Endothelial cell of umbilical vein (primary cell): ENCODE results near the gene NCS1.

Experiments
- EZH2 ChIP-seq: IDR thresholded peaks from 2 replicates; pipeline ENCODE4 v1.6.1; 2012; ENCODE audit warnings: borderline replicate concordance, low read depth, mild to moderate bottlenecking, moderate library complexity, low read length, inconsistent platforms; ENCODE audit not compliant: severe bottlenecking
- JUN ChIP-seq: IDR thresholded peaks from 2 replicates; pipeline ENCODE4 v1.6.1; 2011; ENCODE audit warnings: borderline replicate concordance, low read depth; ENCODE audit not compliant: insufficient read length, insufficient read depth
- MAX ChIP-seq: IDR thresholded peaks from 2 replicates; pipeline ENCODE4 v1.6.1; 2011; ENCODE audit not compliant: insufficient read depth, insufficient read length
- MYC ChIP-seq: IDR thresholded peaks from one replicate; pipeline ENCODE4 v1.6.1; 2011; ENCODE audit warnings: mild to moderate bottlenecking, low read depth, low read length
- POLR2A ChIP-seq: IDR thresholded peaks from 2 replicates; pipeline ENCODE4 v1.6.1; 2012; ENCODE audit warnings: low read depth, mild to moderate bottlenecking, control low read depth, low read length
- POLR2AphosphoS5 ChIP-seq: IDR thresholded peaks from 2 replicates; pipeline ENCODE4 v1.6.1; 2012; ENCODE audit warnings: low read depth, mild to moderate bottlenecking, control low read depth, low read length, moderate library complexity; ENCODE audit not compliant: insufficient read depth
- TF ChIP-seq, protein P1 (sequence below), 2 donors: IDR thresholded peaks; 1 replicate in 1 of 2; 2 replicates in 1 of 2; pipeline ENCODE4 v1.5.1; 2011; ENCODE audit warnings: low read length in 2 of 2, mild to moderate bottlenecking in 2 of 2, moderate library complexity in 2 of 2, control low read depth in 1 of 2, inconsistent platforms in 1 of 2, low read depth in 1 of 2; ENCODE audit not compliant: insufficient read depth in 1 of 2; ENCODE audit errors: extremely low read depth in 1 of 2

DNA sequence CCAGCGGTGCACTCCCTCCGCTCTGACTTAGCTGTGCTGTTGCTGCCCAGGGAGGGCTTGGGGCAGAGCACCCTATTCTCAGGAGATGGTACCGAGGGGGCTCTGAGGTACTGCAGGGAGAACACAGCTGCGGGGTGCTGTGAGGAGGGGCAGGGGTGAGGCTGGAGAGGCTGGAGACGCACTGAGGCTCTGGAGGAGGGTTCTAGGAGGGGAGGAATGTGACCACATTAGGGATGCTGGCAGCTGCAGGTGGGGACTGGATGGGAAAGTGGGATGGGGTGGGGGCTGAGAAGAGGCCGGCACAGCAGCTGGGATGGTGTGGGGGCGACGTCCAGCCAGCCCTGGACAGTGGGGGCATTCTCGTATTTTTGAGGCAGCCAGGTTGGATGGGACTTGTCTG lies 20.9 kb downstream of the NCS1 start:
- TF ChIP-seq, protein P1, sequence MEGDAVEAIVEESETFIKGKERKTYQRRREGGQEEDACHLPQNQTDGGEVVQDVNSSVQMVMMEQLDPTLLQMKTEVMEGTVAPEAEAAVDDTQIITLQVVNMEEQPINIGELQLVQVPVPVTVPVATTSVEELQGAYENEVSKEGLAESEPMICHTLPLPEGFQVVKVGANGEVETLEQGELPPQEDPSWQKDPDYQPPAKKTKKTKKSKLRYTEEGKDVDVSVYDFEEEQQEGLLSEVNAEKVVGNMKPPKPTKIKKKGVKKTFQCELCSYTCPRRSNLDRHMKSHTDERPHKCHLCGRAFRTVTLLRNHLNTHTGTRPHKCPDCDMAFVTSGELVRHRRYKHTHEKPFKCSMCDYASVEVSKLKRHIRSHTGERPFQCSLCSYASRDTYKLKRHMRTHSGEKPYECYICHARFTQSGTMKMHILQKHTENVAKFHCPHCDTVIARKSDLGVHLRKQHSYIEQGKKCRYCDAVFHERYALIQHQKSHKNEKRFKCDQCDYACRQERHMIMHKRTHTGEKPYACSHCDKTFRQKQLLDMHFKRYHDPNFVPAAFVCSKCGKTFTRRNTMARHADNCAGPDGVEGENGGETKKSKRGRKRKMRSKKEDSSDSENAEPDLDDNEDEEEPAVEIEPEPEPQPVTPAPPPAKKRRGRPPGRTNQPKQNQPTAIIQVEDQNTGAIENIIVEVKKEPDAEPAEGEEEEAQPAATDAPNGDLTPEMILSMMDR (IDR thresholded peaks at IDR 0.05; ENCODE audit: extremely low read depth in 1 of 2, insufficient read depth in 1 of 2, low read depth in 1 of 2, low read length in 2 of 2), result no peak
- TF ChIP-seq MYC (no peak), POLR2A (no peak), JUN (no peak), MAX (no peak), EZH2 (no peak), POLR2AphosphoS5 (no peak)
